ENCODE results near the gene GALM. TPM values are rescaled to one million over a fixed set of nuclear protein-coding genes. Genes with fewer than 3 reads are reported as not detected.

The GALM gene
- total RNA-seq, 3 donors from 2014 or later: 27.0 to 62.7 (median 58.0) TPM

- no peak for TF ChIP-seq CTCF (IDR thresholded peaks at IDR 0.05)
- Histone ChIP-seq H3K4me1 (ENCODE audit: low read depth) (no peaks in the 10 kb centered on the region), H3K4me3 (no peak overlapping the region), H3K9me3 (no peaks in the 10 kb centered on the region), H3K36me3 (ENCODE audit: low read depth) (no peaks in the 10 kb centered on the region)
- intact Hi-C loops (cut with DNase I, micrococcal nuclease): no loop called here
- DNase-seq: no peak
- no peak for ATAC-seq
Observed at GRCh38 chr2:38656866-38657480, 8.9 kb upstream of the GALM start.

- no peak overlapping the region for H3K4me3 ChIP-seq
- H3K36me3 ChIP-seq (ENCODE audit: low read depth): no peaks in the 10 kb centered on the region
- no peak for DNase-seq
Observed at GRCh38 chr2:38658613-38659012, 7.3 kb upstream of the GALM start.

GRCh38 chr2:38659115-38659514, 6.8 kb upstream of the GALM start:
- intact Hi-C loops (cut with DNase I, micrococcal nuclease): no loop called here
- H3K4me1 ChIP-seq (ENCODE audit: low read depth): no peaks in the 10 kb centered on the region
- H3K4me3 ChIP-seq: no peak overlapping the region
- H3K36me3 ChIP-seq (ENCODE audit: low read depth): no peaks in the 10 kb centered on the region
- TF ChIP-seq CTCF (IDR thresholded peaks at IDR 0.05): no peak
- ATAC-seq (no peak), DNase-seq (no peak)
- no peaks in the 10 kb centered on the region for H3K9me3 ChIP-seq

More at GRCh38 chr2:38658613-38659012, 7.3 kb upstream of the GALM start:
- no peak for TF ChIP-seq CTCF (IDR thresholded peaks at IDR 0.05)
- no peaks in the 10 kb centered on the region for H3K9me3 ChIP-seq
- intact Hi-C loops (cut with DNase I, micrococcal nuclease): no loop called here
- H3K4me1 ChIP-seq (ENCODE audit: low read depth): no peaks in the 10 kb centered on the region
- no peak for ATAC-seq

- DNase-seq (no peak), ATAC-seq (no peak)
- Histone ChIP-seq H3K4me3 (no peak overlapping the region), H3K36me3 (ENCODE audit: low read depth) (no peaks in the 10 kb centered on the region), H3K4me1 (ENCODE audit: low read depth) (no peaks in the 10 kb centered on the region), H3K9me3 (no peaks in the 10 kb centered on the region)
- intact Hi-C loops (cut with DNase I, micrococcal nuclease): no loop called here
- no peak for TF ChIP-seq CTCF (IDR thresholded peaks at IDR 0.05)
Observed at GRCh38 chr2:38660282-38660681, 5.6 kb upstream of the GALM start.

- Histone ChIP-seq H3K36me3 (ENCODE audit: low read depth) (no peaks in the 10 kb centered on the region), H3K9me3 (no peaks in the 10 kb centered on the region), H3K4me1 (ENCODE audit: low read depth) (no peaks in the 10 kb centered on the region), H3K4me3 (no peak overlapping the region)
- ATAC-seq (no peak), DNase-seq (no peak)
- intact Hi-C loops (cut with DNase I, micrococcal nuclease): no loop called here
- no peak for TF ChIP-seq CTCF (IDR thresholded peaks at IDR 0.05)
Observed at GRCh38 chr2:38661306-38661705, 4.6 kb upstream of the GALM start.

GRCh38 chr2:38666556-38666910, 619 bp downstream of the GALM start:
- ATAC-seq (peak; percentile 90), DNase-seq (peak; percentile 55 to 86 (median 70))
- Histone ChIP-seq H3K9me3 (no peaks in the 10 kb centered on the region), H3K4me1 (ENCODE audit: low read depth) (peaks cover 3% of the 10 kb centered on the region), H3K36me3 (ENCODE audit: low read depth) (no peaks in the 10 kb centered on the region), H3K4me3 (peak overlapping the region; percentile 40)
- intact Hi-C loops (cut with DNase I, micrococcal nuclease): no loop called here
- TF ChIP-seq CTCF (IDR thresholded peaks at IDR 0.05): no peak
